ENCODE data around the gene REEP3.

DNA sequence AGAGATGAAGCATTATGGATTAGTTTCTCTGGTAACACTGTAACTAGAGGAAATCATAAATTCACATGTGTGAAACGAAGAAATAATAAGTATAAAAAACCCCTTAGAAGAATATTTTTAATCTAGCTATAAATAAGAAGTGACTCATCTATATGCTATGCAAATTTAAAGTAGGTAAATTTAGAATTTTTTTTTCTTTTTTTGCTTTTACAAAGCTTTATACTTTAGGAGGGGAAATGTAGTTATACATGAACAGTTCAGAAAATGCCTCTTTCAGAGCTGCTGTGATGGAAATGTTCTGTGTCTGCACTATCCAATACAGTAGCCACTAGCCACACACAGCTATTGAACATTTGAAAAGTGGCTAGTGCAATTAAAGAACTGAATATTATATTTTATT is 87.3 kb downstream of the REEP3 start:
- TF ChIP-seq POLR2A (IDR thresholded peaks at IDR 0.05; ENCODE audit: control extremely low read depth in 1 of 2, low read depth in 2 of 2, low read length in 2 of 2) (no peak), FOSL1 (IDR thresholded peaks at IDR 0.05; ENCODE audit: insufficient read depth, low read depth, low read length) (no peak)
- TF ChIP-seq, protein P1, sequence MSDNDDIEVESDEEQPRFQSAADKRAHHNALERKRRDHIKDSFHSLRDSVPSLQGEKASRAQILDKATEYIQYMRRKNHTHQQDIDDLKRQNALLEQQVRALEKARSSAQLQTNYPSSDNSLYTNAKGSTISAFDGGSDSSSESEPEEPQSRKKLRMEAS (IDR thresholded peaks at IDR 0.05), result no peak

Measured in H1 (cell line).